Fibroblast of skin of back (primary cell): ENCODE measurements around the gene ST6GALNAC3. TPM values are rescaled to one million over a fixed set of nuclear protein-coding genes. Genes with fewer than 3 reads are reported as not detected.
"Not testable (repeated sequence)": the region's sequence is repeated elsewhere in the genome, so short reads cannot be mapped to it uniquely, and the experiment has no call there.

Experiments
- DNase-seq: peaks from one replicate; pipeline ENCODE4 v3.0.0-alpha.2; 2013
- polyA plus RNA-seq, 2 experiments: library from polyadenylated mRNA; unstranded; fragments of 120-200 nt; gene quantifications; one replicate each; pipeline ENCODE4 v1.2.1, GENCODE V29; 2013; ENCODE audit not compliant: insufficient read length in 2 of 2

Gene ST6GALNAC3
- 1.9 TPM for polyA plus RNA-seq (2013, experiment 1 of 2; ENCODE audit: insufficient read length)
- polyA plus RNA-seq (2013, experiment 2 of 2; ENCODE audit: insufficient read length), result 0.46 TPM

- peak; percentile 69 for DNase-seq
Measured at GRCh38 chr1:76074321-76075187, at the start of gene ST6GALNAC3. Gene ST6GALNAC3 (plus strand): TSS chr1:76074746.

GRCh38 chr1:76027341-76027740 is 47.2 kb upstream of the ST6GALNAC3 start:
- DNase-seq, result no peak

- no peak for DNase-seq
Measured at GRCh38 chr1:76029331-76029730, 45.2 kb upstream of the ST6GALNAC3 start.

- DNase-seq, result no peak
Measured at GRCh38 chr1:76031496-76031895, 43.0 kb upstream of the ST6GALNAC3 start.

GRCh38 chr1:76033800-76034475 is 40.6 kb upstream of the ST6GALNAC3 start:
- no peak for DNase-seq

- peak; percentile 9 for DNase-seq
Measured at GRCh38 chr1:76035053-76035452, 39.5 kb upstream of the ST6GALNAC3 start.

GRCh38 chr1:76037324-76037723 is 37.2 kb upstream of the ST6GALNAC3 start:
- DNase-seq, result no peak

GRCh38 chr1:76038287-76039004 is 36.1 kb upstream of the ST6GALNAC3 start:
- peak; percentile 24 for DNase-seq

- no peak for DNase-seq
Measured at GRCh38 chr1:76046149-76046548, 28.4 kb upstream of the ST6GALNAC3 start.

GRCh38 chr1:76048219-76048618 is 26.3 kb upstream of the ST6GALNAC3 start:
- DNase-seq, result no peak

GRCh38 chr1:76048926-76049325 is 25.6 kb upstream of the ST6GALNAC3 start:
- no peak for DNase-seq

GRCh38 chr1:76049498-76049897 is 25.0 kb upstream of the ST6GALNAC3 start:
- no peak for DNase-seq

GRCh38 chr1:76050073-76050472 is 24.5 kb upstream of the ST6GALNAC3 start:
- not testable (repeated sequence) for DNase-seq

- no peak for DNase-seq
Measured at GRCh38 chr1:76053021-76053420, 21.5 kb upstream of the ST6GALNAC3 start.

- DNase-seq, result no peak
Measured at GRCh38 chr1:76054359-76054758, 20.2 kb upstream of the ST6GALNAC3 start.

- no peak for DNase-seq
Measured at GRCh38 chr1:76055987-76056386, 18.6 kb upstream of the ST6GALNAC3 start.

- DNase-seq, result no peak
Measured at GRCh38 chr1:76059451-76059850, 15.1 kb upstream of the ST6GALNAC3 start.

GRCh38 chr1:76065270-76065669 is 9.3 kb upstream of the ST6GALNAC3 start:
- no peak for DNase-seq

GRCh38 chr1:76066394-76066793 is 8.2 kb upstream of the ST6GALNAC3 start:
- DNase-seq, result peak; percentile 46

- peak; percentile 68 for DNase-seq
Measured at GRCh38 chr1:76068542-76068941, 6.0 kb upstream of the ST6GALNAC3 start.

- peak; percentile 18 for DNase-seq
Measured at GRCh38 chr1:76068953-76069561, 5.5 kb upstream of the ST6GALNAC3 start.

- peak; percentile 36 for DNase-seq
Measured at GRCh38 chr1:76070538-76070937, 4.0 kb upstream of the ST6GALNAC3 start.

GRCh38 chr1:76073481-76073880 is 1.1 kb upstream of the ST6GALNAC3 start:
- peak; percentile 94 for DNase-seq
